Raji (cell line): ENCODE measurements around the gene PDE3B.

Experiments
- POLR2A ChIP-seq: IDR thresholded peaks from 2 replicates; pipeline ENCODE4 v1.6.1; 2011; ENCODE audit warnings: low read depth, low read length, control low read depth; ENCODE audit not compliant: insufficient read depth

The PDE3B gene

GRCh38 chr11:14656536-14657457 is 13.2 kb downstream of the PDE3B start:
- TF ChIP-seq POLR2A = no peak

DNA sequence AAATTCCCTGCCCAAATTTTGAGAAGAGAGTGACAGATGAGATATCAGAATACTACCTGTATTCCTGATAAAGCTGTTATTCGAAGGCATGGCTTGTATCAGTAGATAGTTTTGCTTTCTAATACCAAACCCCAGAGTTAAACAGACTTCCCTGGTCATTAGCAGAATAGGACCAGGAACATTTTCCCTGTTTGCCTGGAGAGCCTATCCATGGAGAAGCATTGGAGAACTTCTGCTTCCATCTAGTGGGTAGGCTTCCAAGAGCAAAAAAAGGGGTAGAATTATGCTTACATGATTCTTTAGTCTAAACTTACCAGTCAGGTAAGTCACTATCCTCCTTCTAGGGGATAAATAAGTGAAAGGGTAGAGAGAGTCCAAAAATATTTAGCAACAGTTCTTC is 14.2 kb downstream of the PDE3B start:
- no peak for TF ChIP-seq POLR2A

DNA sequence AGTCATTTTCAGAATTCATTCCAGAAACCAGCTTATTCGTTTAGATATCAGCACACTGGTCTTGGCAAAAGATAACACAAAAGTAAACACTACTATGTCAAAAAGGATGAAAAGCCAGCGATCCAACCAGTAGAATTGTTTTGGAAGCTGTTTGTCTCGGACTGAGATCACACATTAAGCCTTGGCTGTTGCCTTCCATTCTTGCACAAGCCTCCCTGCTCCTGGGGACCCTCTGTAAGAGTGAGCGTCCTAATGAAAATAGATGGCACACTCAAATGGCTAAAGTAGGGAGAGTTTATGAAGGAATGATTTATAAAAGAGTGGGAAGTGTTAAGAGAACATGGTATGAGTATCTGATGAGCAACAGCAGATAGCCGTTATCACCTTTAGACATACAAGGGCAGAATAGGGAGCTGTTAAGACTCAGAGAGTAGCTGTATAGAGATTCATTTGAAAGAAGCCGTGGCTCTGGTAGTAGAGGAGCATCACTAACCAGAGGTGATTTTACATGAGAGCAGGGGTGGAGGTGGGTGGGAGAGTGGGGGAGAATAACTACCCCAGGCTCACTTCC is 25.2 kb downstream of the PDE3B start:
- no peak for TF ChIP-seq POLR2A

- TF ChIP-seq POLR2A = no peak
Measured at GRCh38 chr11:14669499-14669898, 25.9 kb downstream of the PDE3B start.

DNA sequence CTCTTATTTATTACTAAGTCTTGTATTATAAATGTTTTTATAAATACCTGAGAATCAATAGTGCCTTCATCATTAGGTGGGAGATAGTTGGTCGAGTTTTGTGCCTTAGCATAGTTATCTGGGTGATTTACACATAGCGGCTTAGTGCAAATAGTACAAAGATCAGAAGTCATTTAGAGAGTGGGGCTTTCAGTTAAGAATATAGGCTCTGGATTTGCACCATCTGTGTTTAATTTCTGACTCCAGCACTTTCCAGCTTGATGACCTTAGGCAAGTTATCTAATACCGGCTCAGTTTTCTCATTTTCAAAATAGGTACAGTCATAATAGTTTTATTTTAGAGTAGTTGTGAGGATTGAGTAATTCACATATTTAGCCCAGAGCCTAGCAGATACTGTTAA is 26.4 kb downstream of the PDE3B start:
- no peak for TF ChIP-seq POLR2A

GRCh38 chr11:14672635-14673034 is 29.0 kb downstream of the PDE3B start:
- no peak for TF ChIP-seq POLR2A

- no peak for TF ChIP-seq POLR2A
Measured at GRCh38 chr11:14673421-14673820, 29.8 kb downstream of the PDE3B start.

GRCh38 chr11:14673824-14674405 is 30.3 kb downstream of the PDE3B start:
- no peak for TF ChIP-seq POLR2A

DNA sequence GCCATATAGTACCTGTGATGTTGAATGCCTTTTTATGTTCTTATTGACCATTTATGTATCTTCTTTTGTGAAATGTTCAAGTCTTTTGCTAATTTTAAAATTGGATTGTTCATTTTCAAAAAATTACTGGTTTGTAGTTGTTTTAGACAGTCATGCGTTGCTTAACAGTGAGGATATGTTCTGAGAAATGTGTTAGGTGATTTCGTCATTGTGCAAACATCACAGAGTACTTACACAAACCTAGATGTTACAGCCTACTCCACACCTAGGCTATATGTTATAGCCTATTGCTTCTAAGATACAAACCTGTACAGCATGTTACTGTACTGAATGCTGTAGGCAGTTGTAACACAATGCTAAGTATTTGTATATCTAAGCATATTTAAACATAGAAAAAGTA is 32.5 kb downstream of the PDE3B start:
- TF ChIP-seq POLR2A = no peak

GRCh38 chr11:14677146-14677545 is 33.5 kb downstream of the PDE3B start:
- TF ChIP-seq POLR2A = no peak

- no peak for TF ChIP-seq POLR2A
Measured at GRCh38 chr11:14678350-14678749, 34.7 kb downstream of the PDE3B start.

GRCh38 chr11:14679662-14680061 is 36.1 kb downstream of the PDE3B start:
- TF ChIP-seq POLR2A = no peak

DNA sequence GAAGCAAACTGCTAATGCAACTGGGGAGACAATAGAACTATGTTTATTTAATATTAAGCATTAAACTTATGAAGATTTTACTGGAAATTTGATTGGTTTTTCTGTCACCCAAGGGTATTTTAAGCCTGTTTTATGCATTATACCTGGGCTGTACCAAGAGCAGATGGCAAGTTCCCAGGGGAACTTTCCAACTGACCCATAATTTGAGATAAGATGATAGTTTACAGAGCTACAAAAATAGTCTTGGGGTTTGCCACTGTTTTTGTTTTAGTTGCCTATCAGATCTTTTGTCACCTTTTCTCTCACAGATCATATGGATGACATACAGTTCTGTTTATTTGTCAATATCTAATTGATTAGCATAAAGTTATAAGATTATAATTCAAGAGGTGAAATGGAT is 43.9 kb downstream of the PDE3B start:
- TF ChIP-seq POLR2A = no peak

GRCh38 chr11:14687943-14688627 is 44.5 kb downstream of the PDE3B start:
- TF ChIP-seq POLR2A = no peak

- no peak for TF ChIP-seq POLR2A
Measured at GRCh38 chr11:14698771-14699170, 55.2 kb downstream of the PDE3B start.

DNA sequence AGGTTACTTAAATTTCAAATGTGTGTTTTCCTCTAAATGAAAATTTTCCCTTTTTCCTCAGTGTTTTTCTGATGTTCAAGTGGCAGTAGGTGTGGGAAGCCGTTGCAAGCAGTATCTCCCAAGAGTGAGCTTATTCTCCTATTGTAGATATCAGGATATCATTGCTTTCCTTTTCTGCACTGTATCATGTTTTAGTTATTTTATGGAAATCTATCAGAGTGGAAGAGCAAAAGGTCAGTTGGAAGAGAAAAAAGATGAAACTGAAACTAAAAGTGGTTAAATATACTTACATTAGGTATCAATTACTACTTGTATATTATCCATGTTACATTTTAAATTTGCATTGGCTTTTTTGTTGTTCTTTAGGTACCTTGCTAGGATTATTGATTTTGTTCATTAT is 57.0 kb downstream of the PDE3B start:
- no peak for TF ChIP-seq POLR2A

DNA sequence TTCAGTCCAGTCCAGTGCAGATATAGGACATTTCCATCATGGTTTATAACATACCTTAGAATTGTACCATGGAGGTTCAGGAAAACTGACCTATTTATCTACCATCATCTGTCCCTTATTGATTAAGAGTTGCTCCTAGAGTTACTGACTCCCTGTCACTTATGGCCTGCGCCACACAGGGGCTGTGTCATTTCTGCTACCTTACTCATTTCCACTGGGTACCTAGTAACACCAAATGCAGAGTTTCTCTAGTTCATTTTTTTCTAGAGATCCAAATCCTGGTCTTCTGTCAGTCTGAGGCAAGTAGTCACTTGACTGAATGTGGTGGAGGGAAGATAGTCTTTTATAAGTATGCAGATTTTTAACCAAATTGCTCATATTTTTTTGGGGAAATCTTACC is 59.2 kb downstream of the PDE3B start:
- no peak for TF ChIP-seq POLR2A
